HepG2 (cell line): ENCODE data around the gene COMMD3. TPM values are rescaled to one million over a fixed set of nuclear protein-coding genes. Genes with fewer than 3 reads are reported as not detected.
A peak's percentile ranks its signal among the peaks of the same experiment; 100 is the strongest.

Source experiments
- ATAC-seq: fragments of 200-7000 bp; cut with Tn5 transposase; 3 replicates; pipeline ENCODE4 v1.9.1; 2020; ENCODE audit warnings: mild to moderate bottlenecking, moderate library complexity
- BruUV-seq: library from RNA; stranded (reverse); fragments of 400-500 nt; replicated peaks from 2 replicates; lab custom pipeline; 2021; lab: Mats Ljungman, UMichigan
- CTCF ChIA-PET: fragments of 300-600 bp; formaldehyde crosslinking; extraction: SDS; loops from one replicate; lab custom pipeline; 2021; ENCODE audit warnings: low total read pairs, inconsistent platforms, low intra/inter-chr PET ratio; lab: Yijun Ruan, JAX
- POLR2A ChIA-PET: fragments of 350-600 bp; sonication (Branson Sonifier 250); formaldehyde crosslinking; loops from one replicate; lab custom pipeline; 2020; ENCODE audit warnings: antibody characterized with exemption, inconsistent platforms; lab: Yijun Ruan, JAX
- DNase-seq: peaks from one replicate; pipeline ENCODE4 v3.0.0-alpha.2; 2015; ENCODE audit warnings: low spot score
- FAIRE-seq: peaks from 3 replicates; lab custom pipeline; 2011; peaks lifted over from hg19 to GRCh38; lab: Jason Lieb, UNC
- H2AFZ ChIP-seq: one replicate; pipeline ENCODE4 v1.6.1; 2011; ENCODE audit warnings: low read length, inconsistent platforms
- H3K27ac ChIP-seq: fragments of 300-600 bp; 3 replicates; pipeline ENCODE4 v1.8.0; 2011; ENCODE audit warnings: mixed run types, mild to moderate bottlenecking, mixed read lengths, low read length, inconsistent platforms; ENCODE audit not compliant: insufficient read depth; ENCODE audit errors: extremely low read length
- H3K27me3 ChIP-seq, 2 experiments: fragments of 200-600 bp in 1 of 2; 2 replicates in 1 of 2; 3 replicates in 1 of 2; pipeline versions ENCODE4 v1.6.0 to v1.8.0; 2011; ENCODE audit warnings: low read length in 2 of 2, mild to moderate bottlenecking in 2 of 2, moderate library complexity in 2 of 2, inconsistent platforms in 1 of 2; ENCODE audit not compliant: insufficient read depth in 2 of 2, control insufficient read depth in 1 of 2
- H3K36me3 ChIP-seq, 2 experiments: fragments of 200-600 bp in 1 of 2; replicated peaks in 1 of 2; 2 replicates in 1 of 2; 3 replicates in 1 of 2; pipeline versions ENCODE4 v1.5.1 to v1.8.0; 2011; ENCODE audit warnings: low read length in 2 of 2, inconsistent platforms in 1 of 2; ENCODE audit not compliant: insufficient read depth in 2 of 2, control insufficient read depth in 1 of 2
- H3K4me1 ChIP-seq: 2 replicates; pipeline ENCODE4 v1.5.1; 2012; ENCODE audit warnings: low read length, inconsistent platforms; ENCODE audit not compliant: insufficient read depth
- H3K4me2 ChIP-seq: 2 replicates; pipeline ENCODE4 v1.6.0; 2011; ENCODE audit warnings: low read depth, low read length, inconsistent platforms
- H3K4me3 ChIP-seq, 3 experiments: fragments of 200-600 bp in 1 of 3; sonication (generic), shearing (Covaris generic) in 1 of 3; replicated peaks in 1 of 3; 2 replicates each; pipeline ENCODE4 v1.5.1; 2011 to 2016; ENCODE audit warnings: low read length in 3 of 3, inconsistent platforms in 2 of 3, low read depth in 2 of 3, mild to moderate bottlenecking in 2 of 3, control low read depth in 1 of 3, mixed read lengths in 1 of 3; ENCODE audit not compliant: insufficient read depth in 1 of 3
- H3K79me2 ChIP-seq: one replicate; pipeline ENCODE4 v1.6.1; 2011; ENCODE audit warnings: low read length, inconsistent platforms; ENCODE audit not compliant: insufficient read depth
- H3K9ac ChIP-seq: 2 replicates; pipeline ENCODE4 v1.6.0; 2011; ENCODE audit warnings: mild to moderate bottlenecking, low read depth, low read length, inconsistent platforms; ENCODE audit not compliant: insufficient read depth
- H3K9me3 ChIP-seq: 2 replicates; pipeline ENCODE4 v1.5.1; 2012; ENCODE audit warnings: mild to moderate bottlenecking, low read length
- H4K20me1 ChIP-seq: 2 replicates; pipeline ENCODE4 v1.6.0; 2011; ENCODE audit warnings: inconsistent platforms, mild to moderate bottlenecking, low read length, moderate library complexity; ENCODE audit not compliant: insufficient read depth
- CREB1 ChIP-seq, 2 experiments: fragments of 450-650 bp in 1 of 2; IDR thresholded peaks; 2 replicates each; pipeline ENCODE4 v1.6.1; 2016 to 2017; ENCODE audit warnings: control low read depth in 1 of 2, mild to moderate bottlenecking in 1 of 2, missing compliant biosample characterization in 1 of 2, missing genetic modification characterization in 1 of 2
- GMEB1 ChIP-seq: sonication (generic); formaldehyde crosslinking; IDR thresholded peaks from 2 replicates; pipeline ENCODE4 v1.5.1; 2020; ENCODE audit warnings: missing genetic modification reagents, mild to moderate bottlenecking, borderline replicate concordance
- RNF2 ChIP-seq: fragments of 450-650 bp; conservative IDR thresholded peaks from 2 replicates; pipeline ENCODE4 v1.6.1; 2016; ENCODE audit warnings: low read depth
- ZBTB34 ChIP-seq: sonication (generic); formaldehyde crosslinking; IDR thresholded peaks from 2 replicates; pipeline ENCODE4 v1.8.0; 2022; ENCODE audit warnings: mild to moderate bottlenecking, missing genetic modification reagents
- WGBS: methylation state at CpG from one replicate; pipeline ENCODE4 v1.1.6; 2017; ENCODE audit warnings: low lambda C conversion rate; 5-methylcytosine and 5-hydroxymethylcytosine counted together
- in situ Hi-C: cut with HindIII; loops from 2 replicates; pipeline ENCODE4 v1.10.0; 2017; ENCODE audit warnings: low pct_unique_long_range_greater_than_20kb; ENCODE audit not compliant: extremely low pct_ligation_motif_present
- intact Hi-C: fragments of 100-400 bp; cut with micrococcal nuclease; formaldehyde crosslinking; loops from one replicate; pipeline ENCODE4 v1.10.0; 2022; ENCODE audit not compliant: unreplicated experiment
- polyA plus RNA-seq, 8 experiments: library from polyadenylated mRNA; depleted of rRNA in 3 of 8; stranded (reverse) in 7 of 8; unstranded in 1 of 8; fragments of >200 nt; fragmentation: Illumina TruSeq in 4 of 8; extraction: Trizol in 4 of 8; gene quantifications; 2 replicates each; pipeline versions ENCODE4 v1.2.1 to v1.2.3, GENCODE V29; 2011 to 2016; ENCODE audit warnings: low read depth in 4 of 8, missing spikeins in 1 of 8, mixed read lengths in 1 of 8; ENCODE audit not compliant: insufficient read depth in 1 of 8
- total RNA-seq, 5 experiments: library from RNA; depleted of rRNA; stranded (reverse); fragments of >200 nt; fragmentation: Illumina TruSeq; extraction: Trizol; gene quantifications; 2 replicates each; pipeline ENCODE4 v1.2.3, GENCODE V29; 2016; ENCODE audit warnings: low read depth in 1 of 5

COMMD3 gene
- total and polyA plus RNA-seq, 2 of the 13 experiments (the other 11 are each of a cell fraction or from before 2014, with no cell fraction given): 38.7 to 54.4 TPM

GRCh38 chr10:22345301-22346095 is 29.3 kb downstream of the COMMD3 start, which contains the start of gene SPAG6:
TSS of gene SPAG6 (plus strand) at chr10:22345496. CDS start at chr10:22345612, 116 bp downstream.
- no peak within 1 kb of the TSS for H3K4me3 ChIP-seq
- H3K36me3 ChIP-seq: no peaks in the 10 kb centered on the region
- intact Hi-C loops: no loop called here
- ATAC-seq (no peak), FAIRE-seq (no peak)
- CTCF ChIA-PET: no interaction called here
- H3K9ac ChIP-seq: no peak within 1 kb of the TSS
- in situ Hi-C loops: no loop called here
- H2AFZ ChIP-seq: no peak within 1 kb of the TSS
- H3K9me3 ChIP-seq: no peaks in the 10 kb centered on the region
- POLR2A ChIA-PET: no interaction called here
- H3K4me2 ChIP-seq: no peak within 1 kb of the TSS
- H3K79me2 ChIP-seq: no peaks in the 10 kb centered on the region
- no TSS peak for BruUV-seq
- no peak within 1 kb of the TSS for H3K27ac ChIP-seq
- TF ChIP-seq GMEB1 (CRISPR knock-in tag) (no peak), RNF2 (no peak), CREB1 (IDR thresholded peaks at IDR 0.05) (peak; percentile 67; the same call in 1 of the 2 replicates), CREB1 (CRISPR knock-in tag; IDR thresholded peaks at IDR 0.05) (no peak), ZBTB34 (CRISPR knock-in tag) (no peak)
- TF ChIP-seq, all 625 proteins: peak for 1
- H3K4me1 ChIP-seq: peaks cover 6% of the 10 kb centered on the region; the same call in 1 of the 2 replicates
- DNase-seq: no peak
- WGBS: 83% methylated on average over 64 of the region's 83 CpGs
- H3K27me3 ChIP-seq: peaks cover 1 to 16% of the 10 kb centered on the region in 2 experiments; a peak in 2 of 5 replicates
- no peaks in the 10 kb centered on the region for H4K20me1 ChIP-seq
